ENCODE results near the gene MED27.

The MED27 gene

GRCh38 chr9:132008184-132008803, 71.4 kb downstream of the MED27 start:
- no peaks in the 10 kb centered on the region for H3K36me3 ChIP-seq (ENCODE audit: control insufficient read depth, insufficient read depth, low read length)
- no peak overlapping the region for H3K4me3 ChIP-seq (ENCODE audit: low read length)
- H3K4me1 ChIP-seq (ENCODE audit: control insufficient read depth, insufficient read depth, low read length) = peaks cover 9% of the 10 kb centered on the region
- no peak overlapping the region for H3K27ac ChIP-seq (ENCODE audit: low read length)
- H3K27me3 ChIP-seq (ENCODE audit: control insufficient read depth, insufficient read depth, low read length) = no peaks in the 10 kb centered on the region
- DNase-seq (ENCODE audit: low read depth, low spot score) = no peak
- no CpG with 5 or more reads among the region's 8 CpGs for WGBS (ENCODE audit: insufficient coverage, insufficient read length)
- no peaks in the 10 kb centered on the region for H3K9me3 ChIP-seq (ENCODE audit: control insufficient read depth, insufficient read depth, low read length)

GRCh38 chr9:132007371-132008025, 72.2 kb downstream of the MED27 start:
- DNase-seq (ENCODE audit: low read depth, low spot score) = no peak
- no peaks in the 10 kb centered on the region for H3K9me3 ChIP-seq (ENCODE audit: control insufficient read depth, insufficient read depth, low read length)
- no peak overlapping the region for H3K27ac ChIP-seq (ENCODE audit: low read length)
- H3K27me3 ChIP-seq (ENCODE audit: control insufficient read depth, insufficient read depth, low read length) = no peaks in the 10 kb centered on the region
- no peaks in the 10 kb centered on the region for H3K36me3 ChIP-seq (ENCODE audit: control insufficient read depth, insufficient read depth, low read length)
- WGBS (ENCODE audit: insufficient coverage, insufficient read length) = no CpG with 5 or more reads among the region's 5 CpGs
- H3K4me1 ChIP-seq (ENCODE audit: control insufficient read depth, insufficient read depth, low read length) = peaks cover 9% of the 10 kb centered on the region
- no peak overlapping the region for H3K4me3 ChIP-seq (ENCODE audit: low read length)

DNA sequence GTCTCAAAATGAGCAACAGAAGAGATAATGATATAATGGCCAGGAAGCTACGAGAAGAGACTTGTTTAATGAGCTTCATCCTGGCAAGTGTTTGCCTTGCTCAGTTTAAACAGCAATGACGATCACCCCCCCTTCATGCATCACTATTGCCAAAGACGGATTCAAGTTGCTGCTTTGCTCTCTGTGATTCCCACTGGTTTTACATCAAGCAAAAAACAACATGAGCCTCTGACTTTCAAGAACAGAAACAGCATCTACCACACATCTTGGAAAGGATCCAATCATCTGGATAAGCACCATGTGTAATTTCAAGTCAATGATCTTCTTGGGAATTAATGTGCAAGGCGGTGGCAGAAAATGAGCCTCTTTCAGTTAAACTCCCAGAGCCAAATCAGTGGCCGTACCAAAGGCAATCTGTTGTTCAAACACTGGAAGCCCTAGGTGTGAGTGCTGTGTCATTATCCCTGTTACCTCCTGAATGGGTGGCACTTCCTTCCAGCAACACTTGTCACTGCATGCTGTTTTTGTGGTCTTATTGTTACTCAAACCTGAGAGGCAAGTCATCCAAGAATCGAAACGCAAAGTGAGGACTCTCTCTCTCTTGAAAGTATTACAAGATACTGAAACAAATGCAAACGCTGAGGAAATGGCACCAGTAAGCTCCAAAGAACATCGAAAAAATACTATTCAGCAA, 72.8 kb downstream of the MED27 start:
- H3K9me3 ChIP-seq (ENCODE audit: control insufficient read depth, insufficient read depth, low read length) = no peaks in the 10 kb centered on the region
- no peak overlapping the region for H3K27ac ChIP-seq (ENCODE audit: low read length)
- H3K36me3 ChIP-seq (ENCODE audit: control insufficient read depth, insufficient read depth, low read length) = no peaks in the 10 kb centered on the region
- WGBS (ENCODE audit: insufficient coverage, insufficient read length) = no CpG with 5 or more reads among the region's 9 CpGs
- no peak for DNase-seq (ENCODE audit: low read depth, low spot score)
- no peaks in the 10 kb centered on the region for H3K27me3 ChIP-seq (ENCODE audit: control insufficient read depth, insufficient read depth, low read length)
- H3K4me3 ChIP-seq (ENCODE audit: low read length) = no peak overlapping the region
- H3K4me1 ChIP-seq (ENCODE audit: control insufficient read depth, insufficient read depth, low read length) = peaks cover 9% of the 10 kb centered on the region

GRCh38 chr9:132005899-132006298, 73.8 kb downstream of the MED27 start:
- no peaks in the 10 kb centered on the region for H3K36me3 ChIP-seq (ENCODE audit: control insufficient read depth, insufficient read depth, low read length)
- WGBS (ENCODE audit: insufficient coverage, insufficient read length) = no CpG with 5 or more reads among the region's 6 CpGs
- H3K4me3 ChIP-seq (ENCODE audit: low read length) = no peak overlapping the region
- H3K4me1 ChIP-seq (ENCODE audit: control insufficient read depth, insufficient read depth, low read length) = peaks cover 9% of the 10 kb centered on the region
- no peaks in the 10 kb centered on the region for H3K9me3 ChIP-seq (ENCODE audit: control insufficient read depth, insufficient read depth, low read length)
- H3K27me3 ChIP-seq (ENCODE audit: control insufficient read depth, insufficient read depth, low read length) = no peaks in the 10 kb centered on the region
- no peak for DNase-seq (ENCODE audit: low read depth, low spot score)
- no peak overlapping the region for H3K27ac ChIP-seq (ENCODE audit: low read length)

DNA sequence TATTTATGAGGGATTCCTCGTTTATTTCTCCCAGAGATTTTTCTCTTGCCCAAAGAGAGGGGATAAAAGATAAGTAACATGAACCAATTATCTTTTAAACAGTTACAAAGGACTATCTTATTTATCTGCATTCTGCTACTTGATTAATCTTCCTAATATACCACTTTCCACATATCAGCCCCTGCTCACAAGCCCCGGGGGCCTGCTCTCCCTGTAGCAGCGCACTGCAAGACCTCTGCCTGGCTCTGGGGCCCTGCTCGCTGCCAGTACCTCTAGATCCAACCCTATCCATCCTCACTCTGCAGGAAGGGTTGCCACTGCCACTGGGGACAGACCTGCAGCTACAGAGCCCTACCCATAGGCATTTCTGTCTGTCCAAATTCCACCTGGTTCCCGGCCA, 75.3 kb downstream of the MED27 start:
- no peak overlapping the region for H3K4me3 ChIP-seq (ENCODE audit: low read length)
- no peaks in the 10 kb centered on the region for H3K36me3 ChIP-seq (ENCODE audit: control insufficient read depth, insufficient read depth, low read length)
- no peaks in the 10 kb centered on the region for H3K9me3 ChIP-seq (ENCODE audit: control insufficient read depth, insufficient read depth, low read length)
- H3K4me1 ChIP-seq (ENCODE audit: control insufficient read depth, insufficient read depth, low read length) = peaks cover 8% of the 10 kb centered on the region
- no CpG with 5 or more reads among the region's 5 CpGs for WGBS (ENCODE audit: insufficient coverage, insufficient read length)
- DNase-seq (ENCODE audit: low read depth, low spot score) = no peak
- no peak overlapping the region for H3K27ac ChIP-seq (ENCODE audit: low read length)
- H3K27me3 ChIP-seq (ENCODE audit: control insufficient read depth, insufficient read depth, low read length) = no peaks in the 10 kb centered on the region

DNA sequence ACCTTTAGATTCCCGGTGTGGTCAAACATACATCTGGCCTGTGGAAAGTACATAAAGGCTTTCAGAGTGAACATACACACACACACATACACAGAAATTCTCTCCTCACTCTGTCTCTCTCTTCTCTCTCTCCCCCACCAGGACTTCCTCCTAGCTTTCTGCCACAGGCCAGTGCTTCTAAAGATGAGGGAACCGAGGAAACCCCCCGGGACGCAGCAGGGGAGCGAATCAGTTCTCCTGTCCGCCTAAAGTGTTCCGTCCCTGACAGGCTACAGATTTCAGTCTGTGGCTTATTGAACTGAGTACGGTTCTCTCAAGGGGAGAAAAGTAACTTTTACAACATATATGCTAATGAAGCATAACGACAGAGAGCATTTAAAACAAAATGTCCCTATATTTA, 75.8 kb downstream of the MED27 start:
- Histone ChIP-seq H3K9me3 (ENCODE audit: control insufficient read depth, insufficient read depth, low read length) (no peaks in the 10 kb centered on the region), H3K4me1 (ENCODE audit: control insufficient read depth, insufficient read depth, low read length) (peaks cover 8% of the 10 kb centered on the region), H3K27ac (ENCODE audit: low read length) (no peak overlapping the region), H3K36me3 (ENCODE audit: control insufficient read depth, insufficient read depth, low read length) (no peaks in the 10 kb centered on the region), H3K27me3 (ENCODE audit: control insufficient read depth, insufficient read depth, low read length) (no peaks in the 10 kb centered on the region), H3K4me3 (ENCODE audit: low read length) (no peak overlapping the region)
- no CpG with 5 or more reads among the region's 9 CpGs for WGBS (ENCODE audit: insufficient coverage, insufficient read length)
- DNase-seq (ENCODE audit: low read depth, low spot score) = no peak

GRCh38 chr9:132003319-132003704, 76.4 kb downstream of the MED27 start:
- H3K27me3 ChIP-seq (ENCODE audit: control insufficient read depth, insufficient read depth, low read length) = no peaks in the 10 kb centered on the region
- no peak overlapping the region for H3K27ac ChIP-seq (ENCODE audit: low read length)
- no CpG with 5 or more reads among the region's 5 CpGs for WGBS (ENCODE audit: insufficient coverage, insufficient read length)
- no peak overlapping the region for H3K4me3 ChIP-seq (ENCODE audit: low read length)
- no peak for DNase-seq (ENCODE audit: low read depth, low spot score)
- H3K9me3 ChIP-seq (ENCODE audit: control insufficient read depth, insufficient read depth, low read length) = no peaks in the 10 kb centered on the region
- peaks cover 8% of the 10 kb centered on the region; the same call in 1 of the 2 replicates for H3K4me1 ChIP-seq (ENCODE audit: control insufficient read depth, insufficient read depth, low read length)
- H3K36me3 ChIP-seq (ENCODE audit: control insufficient read depth, insufficient read depth, low read length) = no peaks in the 10 kb centered on the region

GRCh38 chr9:132002643-132003318, 76.9 kb downstream of the MED27 start:
- no peak for DNase-seq (ENCODE audit: low read depth, low spot score)
- Histone ChIP-seq H3K4me1 (ENCODE audit: control insufficient read depth, insufficient read depth, low read length) (peaks cover 8% of the 10 kb centered on the region; the same call in 1 of the 2 replicates), H3K27me3 (ENCODE audit: control insufficient read depth, insufficient read depth, low read length) (no peaks in the 10 kb centered on the region), H3K36me3 (ENCODE audit: control insufficient read depth, insufficient read depth, low read length) (no peaks in the 10 kb centered on the region), H3K9me3 (ENCODE audit: control insufficient read depth, insufficient read depth, low read length) (no peaks in the 10 kb centered on the region), H3K27ac (ENCODE audit: low read length) (no peak overlapping the region), H3K4me3 (ENCODE audit: low read length) (no peak overlapping the region)
- no CpG with 5 or more reads among the region's 7 CpGs for WGBS (ENCODE audit: insufficient coverage, insufficient read length)

DNA sequence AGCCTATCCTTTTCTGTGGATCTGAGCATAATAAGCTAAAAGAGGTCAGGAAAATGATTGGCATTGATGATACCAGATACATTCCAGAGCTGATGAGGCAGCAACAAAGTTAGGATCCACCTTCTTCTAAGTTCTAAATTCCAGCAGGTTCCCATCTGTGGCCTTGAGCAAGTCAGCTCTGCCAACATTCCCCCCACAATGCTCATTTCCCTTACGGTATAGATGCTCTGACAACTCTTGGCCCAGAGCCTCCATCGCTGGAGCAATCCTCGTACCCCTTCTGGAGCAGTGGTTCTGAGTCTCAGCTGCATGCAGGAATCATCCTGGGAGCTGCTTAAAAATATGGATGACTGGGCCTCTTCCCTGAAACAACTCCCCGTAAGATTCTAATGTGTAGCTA, 78.1 kb downstream of the MED27 start:
- WGBS (ENCODE audit: insufficient coverage, insufficient read length) = no CpG with 5 or more reads among the region's 4 CpGs
- Histone ChIP-seq H3K36me3 (ENCODE audit: control insufficient read depth, insufficient read depth, low read length) (no peaks in the 10 kb centered on the region), H3K9me3 (ENCODE audit: control insufficient read depth, insufficient read depth, low read length) (no peaks in the 10 kb centered on the region), H3K4me1 (ENCODE audit: control insufficient read depth, insufficient read depth, low read length) (peaks cover 2% of the 10 kb centered on the region; the same call in 1 of the 2 replicates), H3K27me3 (ENCODE audit: control insufficient read depth, insufficient read depth, low read length) (no peaks in the 10 kb centered on the region), H3K4me3 (ENCODE audit: low read length) (no peak overlapping the region), H3K27ac (ENCODE audit: low read length) (no peak overlapping the region)
- no peak for DNase-seq (ENCODE audit: low read depth, low spot score)

DNA sequence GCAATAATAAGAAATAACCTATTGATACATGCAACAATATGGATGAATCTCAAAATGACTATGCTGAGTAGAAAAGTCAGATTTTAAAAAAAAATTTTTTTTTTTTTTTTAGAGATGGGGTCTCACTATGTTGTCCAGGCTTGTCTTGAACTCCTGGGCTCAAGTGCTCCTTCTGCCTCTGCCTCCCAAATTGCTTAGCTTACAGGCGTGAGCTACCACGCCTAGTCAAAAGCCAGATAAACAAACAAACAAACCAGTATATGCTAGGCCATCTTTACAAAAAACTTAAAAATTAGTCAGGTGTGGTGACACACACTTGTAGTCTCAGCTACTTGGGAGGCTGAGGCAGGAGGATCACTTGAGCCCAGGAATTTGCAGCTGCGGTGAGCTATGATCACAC, 79.0 kb downstream of the MED27 start:
- no peak for DNase-seq (ENCODE audit: low read depth, low spot score)
- no CpG with 5 or more reads among the region's 3 CpGs for WGBS (ENCODE audit: insufficient coverage, insufficient read length)
- H3K9me3 ChIP-seq (ENCODE audit: control insufficient read depth, insufficient read depth, low read length) = no peaks in the 10 kb centered on the region
- no peaks in the 10 kb centered on the region; the same call in 1 of the 2 replicates for H3K4me1 ChIP-seq (ENCODE audit: control insufficient read depth, insufficient read depth, low read length)
- H3K27ac ChIP-seq (ENCODE audit: low read length) = no peak overlapping the region
- H3K36me3 ChIP-seq (ENCODE audit: control insufficient read depth, insufficient read depth, low read length) = no peaks in the 10 kb centered on the region
- no peaks in the 10 kb centered on the region for H3K27me3 ChIP-seq (ENCODE audit: control insufficient read depth, insufficient read depth, low read length)
- H3K4me3 ChIP-seq (ENCODE audit: low read length) = no peak overlapping the region
